Measurements from ENCODE around the gene UBE2Z.
"Not testable (repeated sequence)": the region's sequence is repeated elsewhere in the genome, so short reads cannot be mapped to it uniquely, and the experiment has no call there.

The UBE2Z gene

DNA sequence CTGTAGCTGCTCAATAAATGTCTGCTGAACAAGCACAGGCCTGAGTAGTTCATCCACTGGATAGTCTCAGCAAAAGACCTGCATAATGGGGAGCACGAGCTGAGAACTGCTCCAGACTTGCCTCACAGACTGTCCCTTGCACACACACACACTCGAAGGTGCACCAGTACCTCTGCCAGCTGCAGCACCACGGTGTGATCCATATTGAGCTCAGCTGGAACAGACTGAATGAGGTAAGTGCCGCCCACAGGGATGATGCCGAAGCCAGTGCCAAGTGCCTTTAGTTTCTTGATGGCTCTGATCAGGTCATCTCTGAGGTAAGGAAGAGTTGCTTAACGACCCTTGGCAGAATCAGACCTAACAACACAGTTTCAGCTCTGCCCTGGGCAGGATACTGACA is 24.8 kb downstream of the UBE2Z start:
- no peak for DNase-seq (ENCODE audit: low read depth)
- TF ChIP-seq, protein P1, sequence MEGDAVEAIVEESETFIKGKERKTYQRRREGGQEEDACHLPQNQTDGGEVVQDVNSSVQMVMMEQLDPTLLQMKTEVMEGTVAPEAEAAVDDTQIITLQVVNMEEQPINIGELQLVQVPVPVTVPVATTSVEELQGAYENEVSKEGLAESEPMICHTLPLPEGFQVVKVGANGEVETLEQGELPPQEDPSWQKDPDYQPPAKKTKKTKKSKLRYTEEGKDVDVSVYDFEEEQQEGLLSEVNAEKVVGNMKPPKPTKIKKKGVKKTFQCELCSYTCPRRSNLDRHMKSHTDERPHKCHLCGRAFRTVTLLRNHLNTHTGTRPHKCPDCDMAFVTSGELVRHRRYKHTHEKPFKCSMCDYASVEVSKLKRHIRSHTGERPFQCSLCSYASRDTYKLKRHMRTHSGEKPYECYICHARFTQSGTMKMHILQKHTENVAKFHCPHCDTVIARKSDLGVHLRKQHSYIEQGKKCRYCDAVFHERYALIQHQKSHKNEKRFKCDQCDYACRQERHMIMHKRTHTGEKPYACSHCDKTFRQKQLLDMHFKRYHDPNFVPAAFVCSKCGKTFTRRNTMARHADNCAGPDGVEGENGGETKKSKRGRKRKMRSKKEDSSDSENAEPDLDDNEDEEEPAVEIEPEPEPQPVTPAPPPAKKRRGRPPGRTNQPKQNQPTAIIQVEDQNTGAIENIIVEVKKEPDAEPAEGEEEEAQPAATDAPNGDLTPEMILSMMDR (IDR thresholded peaks at IDR 0.05; ENCODE audit: low read depth, low read length): no peak
- TF ChIP-seq POLR2A (IDR thresholded peaks at IDR 0.05; ENCODE audit: extremely low read depth, insufficient read length) (no peak), MYC (IDR thresholded peaks at IDR 0.05; ENCODE audit: low read depth, low read length) (no peak), MAX (IDR thresholded peaks at IDR 0.05; ENCODE audit: low read depth, low read length) (no peak)
- H3K4me3 ChIP-seq (ENCODE audit: low read depth, low read length): no peak overlapping the region

GRCh38 chr17:48944515-48945260 is 36.5 kb downstream of the UBE2Z start, which contains the start of gene SNF8:
SNF8 (minus strand) TSS chr17:48944842; CDS start chr17:48944734, 108 bp downstream.
- peak; percentile 94 for DNase-seq (ENCODE audit: low read depth)
- peak; percentile 88 for TF ChIP-seq MYC (IDR thresholded peaks at IDR 0.05; ENCODE audit: low read depth, low read length)
- no peak for TF ChIP-seq POLR2A (IDR thresholded peaks at IDR 0.05; ENCODE audit: extremely low read depth, insufficient read length)
- TF ChIP-seq MAX (IDR thresholded peaks at IDR 0.05; ENCODE audit: low read depth, low read length): peak; percentile 85
- TF ChIP-seq, protein P1 (IDR thresholded peaks at IDR 0.05; ENCODE audit: low read depth, low read length): no peak
- peak within 1 kb of the TSS; percentile 93 for H3K4me3 ChIP-seq (ENCODE audit: low read depth, low read length)

GRCh38 chr17:48945261-48945651 is 37.0 kb downstream of the UBE2Z start:
- not testable (repeated sequence) for DNase-seq (ENCODE audit: low read depth)
- H3K4me3 ChIP-seq (ENCODE audit: low read depth, low read length): peak overlapping the region; percentile 93

DNA sequence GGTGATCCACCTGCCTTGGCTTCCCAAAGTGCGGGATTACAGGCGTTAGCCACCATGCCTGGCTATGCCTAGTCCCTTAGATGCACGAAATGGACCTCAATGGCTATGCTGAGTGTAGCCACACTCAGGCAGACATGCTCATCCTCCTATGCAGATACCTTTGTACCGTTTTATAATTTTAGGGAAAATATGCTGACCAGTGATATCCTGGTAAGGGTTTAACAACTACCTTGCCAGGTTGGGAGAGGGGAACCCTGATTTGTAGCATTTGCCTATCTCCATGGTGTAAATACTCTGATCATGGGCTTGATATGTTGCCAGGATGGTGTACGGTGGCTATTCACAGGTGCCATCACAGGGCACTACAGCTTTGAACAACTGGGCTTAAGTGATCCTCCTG is 43.4 kb downstream of the UBE2Z start:
- H3K4me3 ChIP-seq (ENCODE audit: low read depth, low read length): no peak overlapping the region
- DNase-seq (ENCODE audit: low read depth): no peak
- TF ChIP-seq MAX (IDR thresholded peaks at IDR 0.05; ENCODE audit: low read depth, low read length) (no peak), POLR2A (IDR thresholded peaks at IDR 0.05; ENCODE audit: extremely low read depth, insufficient read length) (no peak), MYC (IDR thresholded peaks at IDR 0.05; ENCODE audit: low read depth, low read length) (no peak)
- TF ChIP-seq, protein P1 (IDR thresholded peaks at IDR 0.05; ENCODE audit: low read depth, low read length): no peak

DNA sequence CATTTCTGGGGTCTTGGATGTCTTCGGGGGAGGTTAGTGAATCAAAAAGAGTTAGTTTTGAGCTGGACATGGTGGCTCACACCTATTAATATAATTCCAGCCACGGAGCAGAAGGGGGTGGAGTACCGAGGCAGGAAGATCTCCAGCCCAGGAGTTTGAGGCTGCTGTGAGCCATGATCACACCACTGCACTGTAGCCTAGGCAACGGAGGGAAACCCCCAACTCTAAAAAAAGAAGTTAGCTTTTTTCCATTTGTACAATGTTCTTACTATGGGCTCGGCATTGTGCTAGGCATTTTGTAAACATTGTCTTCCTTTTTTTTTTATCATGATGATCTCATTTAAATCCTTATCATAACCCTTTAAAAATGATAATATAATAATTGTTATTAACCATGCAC is 44.7 kb downstream of the UBE2Z start:
- no peak overlapping the region for H3K4me3 ChIP-seq (ENCODE audit: low read depth, low read length)
- DNase-seq (ENCODE audit: low read depth): no peak
- TF ChIP-seq MYC (IDR thresholded peaks at IDR 0.05; ENCODE audit: low read depth, low read length): no peak
- no peak for TF ChIP-seq MAX (IDR thresholded peaks at IDR 0.05; ENCODE audit: low read depth, low read length)
- TF ChIP-seq, protein P1 (IDR thresholded peaks at IDR 0.05; ENCODE audit: low read depth, low read length): no peak
- no peak for TF ChIP-seq POLR2A (IDR thresholded peaks at IDR 0.05; ENCODE audit: extremely low read depth, insufficient read length)

DNA sequence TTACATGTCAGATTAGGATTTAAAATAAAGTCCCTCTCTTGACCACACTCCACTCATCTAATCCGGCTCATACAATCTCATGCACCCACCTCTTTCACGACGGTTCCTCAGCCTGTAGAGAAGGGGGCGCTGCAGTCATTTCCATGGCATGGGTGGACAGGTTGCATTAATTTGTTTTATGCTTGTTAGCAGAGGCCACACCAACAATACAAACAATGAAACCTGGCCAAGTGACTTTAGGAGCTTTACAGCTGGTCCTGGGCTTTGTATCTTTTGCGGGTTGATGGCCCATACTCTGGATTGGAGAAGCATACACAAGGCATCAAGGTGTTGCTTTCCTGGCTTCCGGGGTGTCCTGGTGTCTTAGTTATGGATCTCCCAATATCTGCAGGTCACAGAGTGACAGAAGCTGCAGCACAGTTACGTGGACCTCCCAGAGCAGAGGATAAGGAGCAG is 46.1 kb downstream of the UBE2Z start:
- H3K4me3 ChIP-seq (ENCODE audit: low read depth, low read length): no peak overlapping the region
- TF ChIP-seq POLR2A (IDR thresholded peaks at IDR 0.05; ENCODE audit: extremely low read depth, insufficient read length) (no peak), MYC (IDR thresholded peaks at IDR 0.05; ENCODE audit: low read depth, low read length) (peak; percentile 35; the same call in 1 of the 2 replicates), MAX (IDR thresholded peaks at IDR 0.05; ENCODE audit: low read depth, low read length) (no peak)
- TF ChIP-seq, protein P1 (IDR thresholded peaks at IDR 0.05; ENCODE audit: low read depth, low read length): peak; percentile 55
- peak; percentile 73 for DNase-seq (ENCODE audit: low read depth)
